Anterior cingulate cortex (tissue), 58 donors: Measurements from ENCODE around the gene APC.

Experiments
- DNase-seq, 58 donors: peaks; one replicate each; lab custom pipeline; 2025; lab: John Stamatoyannopoulos, UW

Gene APC

GRCh38 chr5:112772124-112772523, 34.4 kb downstream of the APC start:
- DNase-seq, result no peak

DNA sequence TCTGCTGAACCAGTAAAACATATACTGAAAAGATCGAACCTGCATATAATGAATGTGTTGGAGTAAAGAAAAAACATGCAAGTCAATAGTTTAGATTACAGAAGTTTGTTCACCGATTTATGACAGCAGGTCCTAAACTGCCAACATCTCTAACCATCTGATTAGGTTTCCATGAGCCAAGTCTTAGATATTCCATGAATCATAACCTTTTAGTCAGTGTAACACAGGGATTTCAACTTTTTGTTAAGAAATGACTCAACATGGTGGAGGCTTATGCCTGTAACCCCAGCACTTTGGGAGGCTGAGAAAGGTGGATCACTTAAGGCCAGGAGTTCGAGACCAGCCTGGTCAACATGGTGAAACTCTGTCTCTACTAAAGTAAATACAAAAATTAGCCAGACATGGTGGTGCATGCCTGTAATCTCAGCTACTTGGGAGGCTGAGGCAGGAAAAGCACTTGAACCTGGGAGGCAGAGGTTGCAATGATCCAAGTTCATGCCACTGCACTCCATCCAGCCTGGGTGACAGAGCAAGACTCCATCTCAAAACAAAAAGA, 38.7 kb downstream of the APC start:
- no peak for DNase-seq

GRCh38 chr5:112779531-112779930, 41.8 kb downstream of the APC start:
- DNase-seq, result no peak

DNA sequence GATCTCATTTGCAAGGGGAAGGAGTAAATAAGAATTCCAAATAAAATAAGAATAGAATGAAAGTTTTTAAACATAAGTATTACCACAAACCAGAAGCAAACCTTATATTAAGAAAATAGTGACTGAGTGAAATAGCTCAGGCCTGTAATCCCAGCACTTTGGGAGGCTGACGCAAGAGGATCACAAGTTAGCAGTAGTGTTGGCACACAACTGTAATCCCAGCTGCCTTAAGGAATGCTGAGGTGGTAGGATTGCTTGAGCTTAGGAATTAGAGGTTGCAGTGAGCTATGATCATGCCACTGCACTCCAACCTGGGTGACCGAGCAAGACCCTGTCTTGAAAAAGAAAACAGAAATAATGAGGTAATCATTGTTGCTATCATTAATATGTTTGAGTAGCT, 47.0 kb downstream of the APC start:
- no peak for DNase-seq

DNA sequence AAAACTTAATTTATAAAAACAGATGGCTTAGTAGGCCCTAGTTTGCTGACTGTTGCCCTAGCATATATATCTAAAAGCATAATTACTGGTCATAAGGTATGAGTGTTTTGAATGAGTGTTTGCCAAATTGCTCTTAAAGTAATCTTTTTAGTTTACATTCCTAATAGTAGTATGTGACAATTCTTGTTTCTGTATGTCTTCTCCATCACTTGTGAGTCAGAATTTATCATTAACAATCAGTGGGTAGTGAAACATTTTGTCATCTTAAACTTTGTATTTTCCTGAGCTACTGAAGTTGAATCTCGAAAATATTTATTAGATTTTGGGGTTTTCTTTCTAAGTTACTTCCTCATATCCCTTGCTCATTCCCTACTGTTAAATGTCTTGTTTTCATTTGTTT, 49.6 kb downstream of the APC start:
- DNase-seq, result no peak

- no peak for DNase-seq
These were observed 50.2 kb downstream of the APC start for GRCh38 chr5:112787896-112788295.

DNA sequence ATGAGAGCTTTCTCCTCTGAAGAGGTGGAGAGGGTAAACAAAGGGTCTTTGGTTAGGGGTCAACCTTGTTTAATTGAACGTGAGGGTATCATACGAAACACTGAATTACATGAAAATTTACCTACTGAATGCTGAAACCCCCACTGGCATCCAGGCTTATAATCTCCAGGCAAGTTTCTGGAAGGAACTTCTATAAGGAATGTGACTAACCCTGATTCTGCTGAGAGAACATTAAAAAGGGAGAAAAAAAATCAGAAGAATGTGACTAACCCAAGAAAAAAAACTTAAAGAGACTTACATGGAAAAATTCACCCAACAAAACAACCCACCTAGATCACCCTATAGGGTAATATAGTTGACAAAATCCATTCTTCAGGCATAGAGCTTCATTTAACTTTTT, 55.5 kb downstream of the APC start:
- no peak for DNase-seq

DNA sequence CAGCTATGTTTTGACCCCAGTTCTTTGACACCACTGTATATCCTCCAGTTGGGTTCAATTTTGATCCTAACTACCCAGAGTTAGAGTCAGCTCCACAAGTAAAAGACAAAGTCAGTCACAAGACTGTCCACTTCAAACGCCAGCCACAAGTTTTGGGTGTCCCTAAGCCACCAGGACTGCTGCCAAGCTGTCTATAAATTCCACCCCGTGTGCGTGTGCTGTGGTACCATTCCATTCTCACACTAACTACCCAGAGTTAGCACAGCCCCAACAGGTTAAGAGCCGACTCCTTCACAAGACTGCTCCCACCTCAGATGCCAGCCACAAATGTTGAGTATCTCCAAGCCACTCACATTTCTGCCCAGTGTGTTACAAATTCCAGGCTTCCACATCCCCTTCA, 56.7 kb downstream of the APC start:
- no peak for DNase-seq

- no peak for DNase-seq
These were observed 57.7 kb downstream of the APC start for GRCh38 chr5:112795342-112795741.

DNA sequence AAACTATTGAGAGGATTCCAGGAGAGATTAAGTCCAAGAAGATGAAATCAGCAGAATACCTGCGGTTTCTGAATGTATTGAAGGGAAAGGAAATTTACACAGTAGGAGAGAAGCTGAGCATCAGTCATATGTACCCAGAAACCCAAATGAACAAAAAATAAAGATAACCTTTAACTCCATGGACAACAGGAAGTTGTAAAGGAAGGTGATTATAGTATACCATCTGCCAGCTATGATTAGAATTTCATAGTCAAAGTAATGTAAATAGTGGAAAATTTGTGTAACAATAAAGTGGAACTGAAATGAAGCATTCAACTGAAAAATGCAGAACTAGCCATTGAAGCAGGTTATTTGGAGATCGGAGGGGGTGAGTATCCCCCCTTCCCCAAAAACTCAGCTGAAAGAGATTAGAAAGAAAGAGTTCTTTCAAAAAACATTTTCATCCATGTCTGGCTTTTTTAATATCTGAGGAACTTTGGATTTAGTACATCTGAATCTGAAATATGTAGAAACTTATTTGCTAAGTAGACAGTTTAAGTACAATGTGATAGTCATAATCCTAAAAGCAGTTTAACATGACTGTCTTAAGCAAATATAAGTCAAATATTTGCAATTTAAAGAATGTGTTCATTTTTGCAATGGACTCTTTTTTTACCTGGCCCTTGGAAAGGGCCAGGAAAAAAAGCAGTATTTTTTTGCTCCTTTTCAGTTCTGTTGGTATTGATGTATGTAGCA, 58.4 kb downstream of the APC start:
- DNase-seq, result no peak

DNA sequence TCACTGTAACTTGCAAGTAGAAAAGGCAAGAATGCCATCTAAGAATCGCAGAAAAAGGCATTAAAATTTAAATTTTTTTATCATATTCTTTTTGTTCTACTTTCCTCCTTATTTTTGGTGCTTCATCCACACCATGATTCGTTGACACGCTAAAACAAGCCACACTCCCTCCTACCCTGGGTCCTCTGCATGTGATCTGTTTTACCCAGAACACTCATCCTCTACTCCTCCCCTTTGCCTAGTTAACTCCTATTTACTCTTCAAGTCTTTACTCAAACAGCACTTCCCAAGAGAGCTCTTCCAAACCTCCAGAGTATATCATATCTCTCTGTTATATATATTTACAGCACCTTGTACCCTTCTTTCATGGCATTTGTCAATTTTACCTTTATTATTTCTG, 62.0 kb downstream of the APC start:
- no peak for DNase-seq

- DNase-seq, result no peak
These were observed 63.2 kb downstream of the APC start for GRCh38 chr5:112800891-112801290.

- DNase-seq, result no peak
These were observed 73.3 kb downstream of the APC start for GRCh38 chr5:112811023-112811422.

DNA sequence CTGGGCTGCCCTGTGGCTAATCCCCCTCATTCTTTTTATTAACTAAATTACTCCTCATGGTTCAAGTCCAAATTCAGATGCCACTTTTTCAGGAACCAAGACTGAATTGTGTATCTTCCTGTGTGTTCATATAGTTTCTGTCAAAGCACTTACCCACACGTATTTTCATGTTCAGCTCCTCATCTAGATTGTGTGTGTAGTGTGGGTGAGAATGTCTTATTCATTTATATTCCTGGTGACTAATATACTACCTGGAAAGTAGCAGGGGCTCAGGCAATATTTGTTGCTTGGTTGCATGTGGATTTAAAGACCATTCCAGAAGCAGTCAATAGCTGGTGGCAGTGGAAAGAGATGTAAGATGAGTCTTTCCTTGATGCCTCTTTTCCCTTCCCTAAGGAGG, 74.9 kb downstream of the APC start:
- DNase-seq, result no peak

- DNase-seq, result no peak
These were observed 82.6 kb downstream of the APC start for GRCh38 chr5:112820246-112820645.

GRCh38 chr5:112822456-112822855, 84.8 kb downstream of the APC start:
- no peak for DNase-seq

- DNase-seq, result no peak
These were observed 85.5 kb downstream of the APC start for GRCh38 chr5:112823181-112823580.

- DNase-seq, result no peak
These were observed 86.0 kb downstream of the APC start for GRCh38 chr5:112823656-112824055.

DNA sequence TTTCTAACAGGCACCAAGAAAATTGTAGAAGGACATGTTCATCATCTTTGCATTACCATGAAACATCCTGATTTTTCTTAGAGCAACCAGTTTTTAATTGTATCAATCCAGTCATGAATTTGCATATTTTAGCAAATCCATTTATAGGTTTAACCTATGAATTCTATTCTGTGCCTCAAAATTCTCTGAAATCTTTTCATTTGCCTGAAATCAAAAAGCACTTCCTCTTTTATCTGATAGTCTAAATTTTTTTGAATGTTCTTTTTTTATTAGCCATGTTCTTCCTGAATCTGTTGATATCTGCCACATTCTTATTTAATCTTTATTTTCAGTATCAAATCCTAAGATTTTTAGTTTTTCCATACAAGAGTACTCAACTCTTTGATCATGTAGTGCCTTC, 86.5 kb downstream of the APC start:
- DNase-seq, result no peak

DNA sequence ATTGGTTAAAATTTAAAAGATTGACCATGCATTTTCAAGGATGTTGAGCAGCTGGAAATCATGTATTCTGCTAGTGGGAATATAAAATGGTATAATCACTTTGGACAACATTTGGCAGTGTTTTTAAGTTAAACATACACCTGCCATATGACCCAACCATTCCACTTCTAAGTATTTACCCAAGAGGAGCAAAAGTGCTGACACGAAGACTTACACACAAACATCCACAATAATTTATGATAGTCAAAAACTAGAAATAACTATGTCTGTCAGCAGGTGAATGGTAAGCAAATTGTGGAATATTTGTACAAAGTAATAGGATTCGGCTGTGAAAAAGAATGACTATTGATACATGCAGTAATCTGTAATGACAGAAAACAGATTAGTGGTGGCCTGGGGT, 92.7 kb downstream of the APC start:
- DNase-seq, result no peak

DNA sequence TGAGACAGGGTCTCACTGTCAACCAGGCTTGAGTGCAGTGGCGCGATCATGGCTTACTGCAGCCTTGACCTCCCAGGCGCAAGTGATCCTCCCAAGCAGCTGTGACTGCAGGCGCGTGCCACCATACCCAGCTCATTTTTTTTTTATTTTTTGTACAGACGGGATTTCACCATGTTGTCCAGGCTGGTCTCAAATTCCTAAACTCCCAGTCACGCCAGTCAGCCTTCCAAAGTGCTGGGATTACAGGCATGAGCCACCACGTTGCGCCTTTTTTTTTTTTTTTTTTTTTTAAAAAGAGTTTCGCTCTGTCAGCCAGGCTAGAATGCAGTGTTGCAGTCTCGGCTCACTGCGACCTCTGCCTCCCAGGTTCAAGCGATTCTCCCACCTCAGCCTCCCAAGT, 96.3 kb downstream of the APC start:
- no peak for DNase-seq

DNA sequence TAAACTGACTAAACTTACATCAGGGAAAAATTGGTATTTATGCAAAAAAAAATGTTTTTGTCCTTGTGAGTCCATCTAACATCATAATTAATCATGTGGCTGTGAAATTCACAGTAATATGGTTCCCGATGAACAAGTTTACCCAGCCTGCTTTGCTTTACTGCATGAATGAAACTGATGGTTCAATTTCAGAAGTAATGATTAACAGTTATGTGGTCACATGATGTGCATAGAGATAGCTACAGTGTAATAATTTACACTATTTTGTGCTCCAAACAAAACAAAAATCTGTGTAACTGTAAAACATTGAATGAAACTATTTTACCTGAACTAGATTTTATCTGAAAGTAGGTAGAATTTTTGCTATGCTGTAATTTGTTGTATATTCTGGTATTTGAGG, 106.8 kb downstream of the APC start:
- DNase-seq, result no peak

- no peak for DNase-seq
These were observed 108.9 kb downstream of the APC start for GRCh38 chr5:112846556-112846955.
